Common myeloid progenitor, CD34-positive (primary cell): ENCODE data around the gene DDI2.

Experiments used
- CTCF ChIA-PET: fragments of 350-600 bp; sonication (Branson Sonifier 250); formaldehyde crosslinking; loops from one replicate; lab custom pipeline; 2021; ENCODE audit warnings: antibody characterized with exemption; lab: Charles Lee
- POLR2A ChIA-PET: fragments of 350-600 bp; sonication (Branson Sonifier 250); formaldehyde crosslinking; loops from one replicate; lab custom pipeline; 2021; ENCODE audit warnings: antibody characterized with exemption; lab: Charles Lee
- DNase-seq, 3 donors: peaks; one replicate each; pipeline versions ENCODE4 v3.0.0 to v3.0.0-alpha.2; 2013
- H3K27ac ChIP-seq, 2 experiments: 1 replicate in 1 of 2; 2 replicates in 1 of 2; pipeline ENCODE4 v1.7.0; 2013; ENCODE audit warnings: inconsistent platforms in 2 of 2, low read length in 2 of 2, mild to moderate bottlenecking in 2 of 2, low read depth in 1 of 2, moderate library complexity in 1 of 2; ENCODE audit not compliant: severe bottlenecking in 2 of 2, insufficient read depth in 1 of 2, poor library complexity in 1 of 2
- H3K27me3 ChIP-seq, 5 experiments: replicated peaks in 2 of 5; 1 replicate in 3 of 5; 2 replicates in 2 of 5; pipeline versions ENCODE4 v1.6.1 to v1.7.0; 2013; ENCODE audit warnings: low read length in 4 of 5, mild to moderate bottlenecking in 2 of 5, moderate library complexity in 2 of 5, inconsistent platforms in 1 of 5; ENCODE audit not compliant: insufficient read depth in 5 of 5, control insufficient read depth in 4 of 5
- H3K36me3 ChIP-seq, 4 experiments: 1 replicate in 2 of 4; 2 replicates in 2 of 4; pipeline versions ENCODE4 v1.6.1 to v1.7.0; 2013; ENCODE audit warnings: low read length in 3 of 4, control low read depth in 1 of 4, mild to moderate bottlenecking in 1 of 4; ENCODE audit not compliant: control insufficient read depth in 4 of 4, insufficient read depth in 4 of 4
- H3K4me1 ChIP-seq, 4 experiments: 1 replicate in 3 of 4; 2 replicates in 1 of 4; pipeline versions ENCODE4 v1.6.1 to v1.7.1; 2013; ENCODE audit warnings: low read length in 3 of 4, mild to moderate bottlenecking in 3 of 4, control low read depth in 1 of 4, inconsistent platforms in 1 of 4, moderate library complexity in 1 of 4; ENCODE audit not compliant: control insufficient read depth in 4 of 4, insufficient read depth in 4 of 4; ENCODE audit errors: control extremely low read depth in 1 of 4
- H3K4me3 ChIP-seq, 7 experiments: 1 replicate in 4 of 7; 2 replicates in 3 of 7; pipeline versions ENCODE4 v1.5.1 to v1.7.0; 2013; ENCODE audit warnings: mild to moderate bottlenecking in 7 of 7, low read length in 6 of 7, moderate library complexity in 6 of 7, inconsistent platforms in 2 of 7, low read depth in 2 of 7, control low read depth in 1 of 7; ENCODE audit not compliant: insufficient read depth in 4 of 7, control insufficient read depth in 1 of 7; ENCODE audit errors: extremely low read depth in 1 of 7
- H3K9me3 ChIP-seq, 5 experiments: 1 replicate in 4 of 5; 2 replicates in 1 of 5; pipeline versions ENCODE4 v1.6.1 to v1.7.1; 2013; ENCODE audit warnings: low read length in 4 of 5, mild to moderate bottlenecking in 2 of 5, inconsistent platforms in 1 of 5, low read depth in 1 of 5, moderate library complexity in 1 of 5; ENCODE audit not compliant: control insufficient read depth in 4 of 5, insufficient read depth in 2 of 5; ENCODE audit errors: control extremely low read depth in 1 of 5
- WGBS: methylation state at CpG from one replicate; pipeline ENCODE4 v1.1.5; 2013; ENCODE audit not compliant: insufficient coverage; 5-methylcytosine and 5-hydroxymethylcytosine counted together

The DDI2 gene

GRCh38 chr1:15624133-15624714, 7.0 kb downstream of the DDI2 start:
- no peak overlapping the region for H3K27ac ChIP-seq
- no peaks in the 10 kb centered on the region for H3K27me3 ChIP-seq
- H3K4me3 ChIP-seq: no peak overlapping the region
- 100% methylated on average over 2 of the region's 3 CpGs for WGBS
- CTCF ChIA-PET: no interaction called here
- H3K9me3 ChIP-seq: no peaks in the 10 kb centered on the region
- POLR2A ChIA-PET: no interaction called here
- DNase-seq: no peak
- H3K36me3 ChIP-seq: peaks cover 7 to 23% (median 11%) of the 10 kb centered on the region in 4 experiments
- peaks cover 0 to 10% (median 8%) of the 10 kb centered on the region in 4 experiments for H3K4me1 ChIP-seq

GRCh38 chr1:15625056-15625917, 8.0 kb downstream of the DDI2 start:
- Histone ChIP-seq H3K4me3 (no peak overlapping the region), H3K27ac (no peak overlapping the region), H3K4me1 (peaks cover 0 to under 1% (median under 1%) of the 10 kb centered on the region in 4 experiments), H3K9me3 (no peaks in the 10 kb centered on the region), H3K36me3 (peaks cover 7 to 22% (median 16%) of the 10 kb centered on the region in 4 experiments), H3K27me3 (no peaks in the 10 kb centered on the region)
- POLR2A ChIA-PET: no interaction called here
- 96% methylated on average over 10 of the region's 13 CpGs for WGBS
- no peak for DNase-seq
- CTCF ChIA-PET: interaction anchor here (0.6 kb wide), 1 partner anchor 170 kb away, joined by 3 read pairs; no protein-coding TSS in a partner anchor

GRCh38 chr1:15626269-15626950, 9.2 kb downstream of the DDI2 start:
- POLR2A ChIA-PET: no interaction called here
- no peaks in the 10 kb centered on the region for H3K27me3 ChIP-seq
- no peaks in the 10 kb centered on the region for H3K4me1 ChIP-seq
- DNase-seq: no peak
- H3K36me3 ChIP-seq: peaks cover 10 to 30% (median 23%) of the 10 kb centered on the region in 4 experiments
- no peak overlapping the region for H3K4me3 ChIP-seq
- CTCF ChIA-PET: interaction anchor here (0.9 kb wide), 1 partner anchor 9 kb away, joined by 5 read pairs; no protein-coding TSS in a partner anchor
- no peaks in the 10 kb centered on the region for H3K9me3 ChIP-seq
- H3K27ac ChIP-seq: no peak overlapping the region
- 97% methylated on average over 8 of the region's 11 CpGs for WGBS

GRCh38 chr1:15627343-15627988, 10.2 kb downstream of the DDI2 start:
- Histone ChIP-seq H3K27ac (no peak overlapping the region), H3K36me3 (peaks cover 10 to 32% (median 26%) of the 10 kb centered on the region in 4 experiments), H3K9me3 (no peaks in the 10 kb centered on the region), H3K4me3 (no peak overlapping the region), H3K27me3 (no peaks in the 10 kb centered on the region), H3K4me1 (no peaks in the 10 kb centered on the region)
- CTCF ChIA-PET: interaction anchor here (0.9 kb wide), 1 partner anchor 8 kb away, joined by 5 read pairs; no protein-coding TSS in a partner anchor
- 80% methylated on average over 1 of the region's 4 CpGs for WGBS
- POLR2A ChIA-PET: no interaction called here
- DNase-seq: peak in 1 of 3 donors; percentile 23

- DNase-seq: peak in 1 of 3 donors; percentile 24
- H3K27me3 ChIP-seq: no peaks in the 10 kb centered on the region
- no peaks in the 10 kb centered on the region for H3K9me3 ChIP-seq
- no peak overlapping the region for H3K4me3 ChIP-seq
- no peak overlapping the region for H3K27ac ChIP-seq
- no CpG with 5 or more reads among the region's 1 CpG for WGBS
- no peaks in the 10 kb centered on the region for H3K4me1 ChIP-seq
- ChIA-PET POLR2A (no interaction called here), CTCF (no interaction called here)
- peaks cover 10 to 35% (median 26%) of the 10 kb centered on the region in 4 experiments for H3K36me3 ChIP-seq
Observed at GRCh38 chr1:15628003-15628402, 10.7 kb downstream of the DDI2 start.

- DNase-seq: no peak
- H3K4me3 ChIP-seq: no peak overlapping the region
- H3K4me1 ChIP-seq: no peaks in the 10 kb centered on the region
- no peaks in the 10 kb centered on the region for H3K9me3 ChIP-seq
- ChIA-PET POLR2A (no interaction called here), CTCF (interaction anchor here (0.9 to 1.5 kb wide), 2 partner anchors 38 to 40 kb away, joined by 4 to 5 read pairs; no protein-coding TSS in a partner anchor)
- no peak overlapping the region for H3K27ac ChIP-seq
- peaks cover 16 to 78% (median 45%) of the 10 kb centered on the region in 4 experiments for H3K36me3 ChIP-seq
- H3K27me3 ChIP-seq: no peaks in the 10 kb centered on the region
- 97% methylated on average over 6 of the region's 9 CpGs for WGBS
Observed at GRCh38 chr1:15633756-15634420, 16.6 kb downstream of the DDI2 start.
